Thyroid gland (tissue), 4 donors: ENCODE measurements around the gene HOXB9.

Experiments
- CTCF ChIP-seq, 6 experiments: fragments of 200-600 bp in 3 of 6; fragments of 450-650 bp in 3 of 6; sonication (generic) in 3 of 6; IDR thresholded peaks; one replicate each; pipeline ENCODE4 v1.5.1; 2016 to 2019; ENCODE audit warnings: antibody characterized with exemption in 6 of 6, mild to moderate bottlenecking in 2 of 6, inconsistent platforms in 1 of 6, moderate library complexity in 1 of 6
- POLR2A ChIP-seq, 2 donors: fragments of 450-650 bp; IDR thresholded peaks; one replicate each; pipeline ENCODE4 v1.6.1; 2017; ENCODE audit warnings: antibody characterized with exemption in 2 of 2, mild to moderate bottlenecking in 2 of 2, moderate library complexity in 1 of 2

GRCh38 chr17:48624118-48624517 is 2.0 kb downstream of the HOXB9 start:
- TF ChIP-seq POLR2A (IDR thresholded peaks at IDR 0.05) (no peak), CTCF (IDR thresholded peaks at IDR 0.05) (no peak)
